ENCODE data around the gene PDCL2.

PDCL2 gene

GRCh38 chr4:55543858-55544257 is 48.2 kb downstream of the PDCL2 start:
- Histone ChIP-seq H3K27me3 (ENCODE audit: control insufficient read depth, insufficient read depth, low read length) (no peaks in the 10 kb centered on the region), H3K9me3 (ENCODE audit: control insufficient read depth, insufficient read depth, low read length) (no peaks in the 10 kb centered on the region), H3K27ac (ENCODE audit: low read length) (no peak overlapping the region), H3K4me3 (ENCODE audit: low read length) (no peak overlapping the region), H3K36me3 (ENCODE audit: control insufficient read depth, insufficient read depth, low read length) (no peaks in the 10 kb centered on the region), H3K4me1 (ENCODE audit: control insufficient read depth, insufficient read depth, low read length) (peaks cover 2% of the 10 kb centered on the region; the same call in 1 of the 2 replicates)
- DNase-seq (ENCODE audit: low read depth, low spot score), result no peak

GRCh38 chr4:55540271-55540670 is 51.8 kb downstream of the PDCL2 start:
- WGBS (ENCODE audit: insufficient coverage, insufficient read length), result no CpG with 5 or more reads among the region's 3 CpGs
- Histone ChIP-seq H3K27ac (ENCODE audit: low read length) (no peak overlapping the region), H3K9me3 (ENCODE audit: control insufficient read depth, insufficient read depth, low read length) (no peaks in the 10 kb centered on the region), H3K4me3 (ENCODE audit: low read length) (no peak overlapping the region), H3K36me3 (ENCODE audit: control insufficient read depth, insufficient read depth, low read length) (no peaks in the 10 kb centered on the region), H3K27me3 (ENCODE audit: control insufficient read depth, insufficient read depth, low read length) (no peaks in the 10 kb centered on the region), H3K4me1 (ENCODE audit: control insufficient read depth, insufficient read depth, low read length) (no peaks in the 10 kb centered on the region; the same call in 1 of the 2 replicates)
- no peak for DNase-seq (ENCODE audit: low read depth, low spot score)

DNA sequence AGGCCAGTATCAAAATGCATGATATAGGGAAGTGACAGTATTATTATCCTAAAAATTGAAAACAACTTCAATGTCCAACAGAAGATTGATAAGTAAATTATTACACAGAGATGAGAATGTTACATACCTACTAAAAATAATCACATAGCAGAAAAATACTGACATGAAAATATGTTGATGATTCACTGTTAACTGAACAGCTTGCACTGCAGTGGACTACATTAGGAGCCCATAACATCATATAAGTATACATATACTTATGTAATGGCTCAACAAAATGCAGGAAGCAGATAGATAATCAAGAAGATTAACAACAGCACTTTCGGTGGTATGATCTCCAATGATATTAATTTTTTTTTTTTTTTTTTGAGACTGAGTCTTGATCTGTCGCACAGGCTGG is 52.4 kb downstream of the PDCL2 start:
- Histone ChIP-seq H3K36me3 (ENCODE audit: control insufficient read depth, insufficient read depth, low read length) (no peaks in the 10 kb centered on the region), H3K27ac (ENCODE audit: low read length) (no peak overlapping the region), H3K4me3 (ENCODE audit: low read length) (no peak overlapping the region), H3K27me3 (ENCODE audit: control insufficient read depth, insufficient read depth, low read length) (no peaks in the 10 kb centered on the region), H3K9me3 (ENCODE audit: control insufficient read depth, insufficient read depth, low read length) (no peaks in the 10 kb centered on the region), H3K4me1 (ENCODE audit: control insufficient read depth, insufficient read depth, low read length) (no peaks in the 10 kb centered on the region; the same call in 1 of the 2 replicates)
- no peak for DNase-seq (ENCODE audit: low read depth, low spot score)
- no CpG with 5 or more reads among the region's 2 CpGs for WGBS (ENCODE audit: insufficient coverage, insufficient read length)

DNA sequence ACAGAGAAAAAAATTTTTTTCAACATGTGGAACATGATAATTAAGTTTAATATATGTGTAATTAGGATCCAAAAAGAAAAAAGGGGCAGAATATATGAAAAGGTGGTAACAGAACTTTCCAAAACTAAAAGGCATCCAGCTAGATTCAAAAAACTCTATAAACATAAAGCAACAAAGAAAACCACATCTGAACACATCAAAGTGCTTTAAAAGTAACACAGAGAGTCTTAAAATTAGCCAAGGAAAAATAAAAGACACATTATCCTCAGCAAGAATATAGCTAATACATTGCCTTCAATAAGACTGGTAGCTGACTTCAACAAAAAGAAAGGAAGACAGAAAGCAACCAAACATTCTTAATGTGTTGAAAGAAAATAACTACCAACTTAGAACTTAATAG is 53.5 kb downstream of the PDCL2 start:
- DNase-seq (ENCODE audit: low read depth, low spot score), result no peak
- no peaks in the 10 kb centered on the region; the same call in 1 of the 2 replicates for H3K4me1 ChIP-seq (ENCODE audit: control insufficient read depth, insufficient read depth, low read length)
- H3K4me3 ChIP-seq (ENCODE audit: low read length), result no peak overlapping the region
- no peaks in the 10 kb centered on the region for H3K27me3 ChIP-seq (ENCODE audit: control insufficient read depth, insufficient read depth, low read length)
- H3K36me3 ChIP-seq (ENCODE audit: control insufficient read depth, insufficient read depth, low read length), result no peaks in the 10 kb centered on the region
- H3K27ac ChIP-seq (ENCODE audit: low read length), result no peak overlapping the region
- H3K9me3 ChIP-seq (ENCODE audit: control insufficient read depth, insufficient read depth, low read length), result no peaks in the 10 kb centered on the region

DNA sequence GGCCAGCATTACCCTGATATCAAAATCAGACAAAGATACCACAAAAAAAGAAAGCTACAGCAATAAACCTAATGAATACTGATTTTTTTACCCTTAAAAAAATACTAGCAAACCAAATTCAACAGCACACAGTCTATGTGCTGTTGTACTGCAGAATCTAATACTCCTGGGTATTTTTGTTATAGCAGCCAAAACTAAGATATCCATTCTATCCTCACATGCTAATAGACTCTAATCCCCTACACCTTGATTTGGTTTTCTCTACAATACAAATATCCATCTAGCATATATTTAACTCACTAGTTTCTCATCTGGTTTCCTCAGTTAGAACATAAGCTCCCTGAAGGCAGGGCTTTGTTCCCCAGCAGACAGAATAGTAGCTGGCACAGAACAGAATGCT is 57.7 kb downstream of the PDCL2 start:
- Histone ChIP-seq H3K27ac (ENCODE audit: low read length) (no peak overlapping the region), H3K27me3 (ENCODE audit: control insufficient read depth, insufficient read depth, low read length) (no peaks in the 10 kb centered on the region), H3K9me3 (ENCODE audit: control insufficient read depth, insufficient read depth, low read length) (no peaks in the 10 kb centered on the region), H3K4me3 (ENCODE audit: low read length) (no peak overlapping the region), H3K4me1 (ENCODE audit: control insufficient read depth, insufficient read depth, low read length) (no peaks in the 10 kb centered on the region), H3K36me3 (ENCODE audit: control insufficient read depth, insufficient read depth, low read length) (no peaks in the 10 kb centered on the region)
- DNase-seq (ENCODE audit: low read depth, low spot score), result no peak

- no peaks in the 10 kb centered on the region for H3K9me3 ChIP-seq (ENCODE audit: control insufficient read depth, insufficient read depth, low read length)
- DNase-seq (ENCODE audit: low read depth, low spot score), result no peak
- WGBS (ENCODE audit: insufficient coverage, insufficient read length), result no CpG with 5 or more reads among the region's 4 CpGs
- H3K27me3 ChIP-seq (ENCODE audit: control insufficient read depth, insufficient read depth, low read length), result no peaks in the 10 kb centered on the region
- H3K4me3 ChIP-seq (ENCODE audit: low read length), result no peak overlapping the region
- H3K4me1 ChIP-seq (ENCODE audit: control insufficient read depth, insufficient read depth, low read length), result no peaks in the 10 kb centered on the region
- H3K27ac ChIP-seq (ENCODE audit: low read length), result no peak overlapping the region
- H3K36me3 ChIP-seq (ENCODE audit: control insufficient read depth, insufficient read depth, low read length), result no peaks in the 10 kb centered on the region
Observed at GRCh38 chr4:55530691-55531090, 61.4 kb downstream of the PDCL2 start.

GRCh38 chr4:55530167-55530566 is 61.9 kb downstream of the PDCL2 start:
- WGBS (ENCODE audit: insufficient coverage, insufficient read length), result 100% methylated on average over 1 of the region's 4 CpGs
- Histone ChIP-seq H3K27me3 (ENCODE audit: control insufficient read depth, insufficient read depth, low read length) (no peaks in the 10 kb centered on the region), H3K36me3 (ENCODE audit: control insufficient read depth, insufficient read depth, low read length) (no peaks in the 10 kb centered on the region), H3K4me3 (ENCODE audit: low read length) (no peak overlapping the region), H3K27ac (ENCODE audit: low read length) (no peak overlapping the region), H3K9me3 (ENCODE audit: control insufficient read depth, insufficient read depth, low read length) (no peaks in the 10 kb centered on the region), H3K4me1 (ENCODE audit: control insufficient read depth, insufficient read depth, low read length) (no peaks in the 10 kb centered on the region)
- DNase-seq (ENCODE audit: low read depth, low spot score), result no peak

GRCh38 chr4:55528491-55528890 is 63.6 kb downstream of the PDCL2 start:
- Histone ChIP-seq H3K36me3 (ENCODE audit: control insufficient read depth, insufficient read depth, low read length) (no peaks in the 10 kb centered on the region), H3K9me3 (ENCODE audit: control insufficient read depth, insufficient read depth, low read length) (no peaks in the 10 kb centered on the region), H3K4me1 (ENCODE audit: control insufficient read depth, insufficient read depth, low read length) (no peaks in the 10 kb centered on the region), H3K27ac (ENCODE audit: low read length) (no peak overlapping the region), H3K27me3 (ENCODE audit: control insufficient read depth, insufficient read depth, low read length) (no peaks in the 10 kb centered on the region), H3K4me3 (ENCODE audit: low read length) (no peak overlapping the region)
- DNase-seq (ENCODE audit: low read depth, low spot score), result no peak
- WGBS (ENCODE audit: insufficient coverage, insufficient read length), result no CpG with 5 or more reads among the region's 3 CpGs

DNA sequence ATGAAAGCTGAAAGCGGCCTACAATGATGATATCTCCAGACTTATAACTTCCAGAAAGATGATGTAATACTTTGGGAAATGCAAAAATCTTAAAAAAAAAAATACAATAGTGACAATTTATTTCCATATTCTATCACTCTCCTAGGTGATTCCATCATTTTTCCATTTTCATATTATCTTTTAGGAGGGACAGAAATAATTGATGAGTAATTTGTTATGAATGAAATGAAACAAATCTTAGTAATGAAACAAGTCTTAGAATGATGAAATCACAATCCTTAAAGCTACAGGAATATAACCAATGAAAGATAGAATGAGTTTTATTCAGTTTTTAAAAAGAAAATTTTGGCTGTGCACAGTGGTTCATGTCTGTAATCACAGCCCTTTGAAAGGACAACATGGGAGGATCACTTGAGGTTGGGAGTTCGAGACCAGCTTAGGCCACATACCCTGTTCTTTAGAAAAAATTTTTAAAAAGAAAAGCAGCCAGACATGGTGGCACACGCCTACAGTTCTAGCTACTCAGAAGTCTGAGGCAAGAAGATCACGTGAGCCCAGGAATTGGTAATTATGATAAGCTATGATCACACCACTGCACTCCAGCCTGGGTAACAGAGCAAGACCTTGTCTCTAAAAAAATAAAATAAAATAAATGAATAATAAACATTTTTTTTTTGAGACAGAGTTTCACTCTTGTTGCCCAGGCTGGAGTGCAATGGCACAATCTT is 67.0 kb downstream of the PDCL2 start:
- no peaks in the 10 kb centered on the region for H3K36me3 ChIP-seq (ENCODE audit: control insufficient read depth, insufficient read depth, low read length)
- H3K9me3 ChIP-seq (ENCODE audit: control insufficient read depth, insufficient read depth, low read length), result no peaks in the 10 kb centered on the region
- no peak for DNase-seq (ENCODE audit: low read depth, low spot score)
- no peaks in the 10 kb centered on the region for H3K27me3 ChIP-seq (ENCODE audit: control insufficient read depth, insufficient read depth, low read length)
- no peak overlapping the region for H3K27ac ChIP-seq (ENCODE audit: low read length)
- WGBS (ENCODE audit: insufficient coverage, insufficient read length), result no CpG with 5 or more reads among the region's 4 CpGs
- H3K4me3 ChIP-seq (ENCODE audit: low read length), result no peak overlapping the region
- no peaks in the 10 kb centered on the region for H3K4me1 ChIP-seq (ENCODE audit: control insufficient read depth, insufficient read depth, low read length)

GRCh38 chr4:55518442-55518841 is 73.6 kb downstream of the PDCL2 start:
- Histone ChIP-seq H3K9me3 (ENCODE audit: control insufficient read depth, insufficient read depth, low read length) (no peaks in the 10 kb centered on the region), H3K36me3 (ENCODE audit: control insufficient read depth, insufficient read depth, low read length) (no peaks in the 10 kb centered on the region), H3K27me3 (ENCODE audit: control insufficient read depth, insufficient read depth, low read length) (no peaks in the 10 kb centered on the region), H3K4me3 (ENCODE audit: low read length) (no peak overlapping the region), H3K27ac (ENCODE audit: low read length) (no peak overlapping the region), H3K4me1 (ENCODE audit: control insufficient read depth, insufficient read depth, low read length) (no peaks in the 10 kb centered on the region)
- DNase-seq (ENCODE audit: low read depth, low spot score), result no peak

GRCh38 chr4:55517526-55518229 is 74.4 kb downstream of the PDCL2 start:
- Histone ChIP-seq H3K27ac (ENCODE audit: low read length) (no peak overlapping the region), H3K4me3 (ENCODE audit: low read length) (no peak overlapping the region), H3K36me3 (ENCODE audit: control insufficient read depth, insufficient read depth, low read length) (no peaks in the 10 kb centered on the region), H3K27me3 (ENCODE audit: control insufficient read depth, insufficient read depth, low read length) (no peaks in the 10 kb centered on the region), H3K4me1 (ENCODE audit: control insufficient read depth, insufficient read depth, low read length) (no peaks in the 10 kb centered on the region), H3K9me3 (ENCODE audit: control insufficient read depth, insufficient read depth, low read length) (no peaks in the 10 kb centered on the region)
- no CpG with 5 or more reads among the region's 2 CpGs for WGBS (ENCODE audit: insufficient coverage, insufficient read length)
- DNase-seq (ENCODE audit: low read depth, low spot score), result no peak
